GM18526 (cell line): ENCODE data around the gene PDZD2.

Experiments
- POLR2A ChIP-seq: IDR thresholded peaks from 3 replicates; pipeline ENCODE4 v1.6.1; 2011; ENCODE audit not compliant: insufficient read length; ENCODE audit errors: extremely low read depth

The PDZD2 gene

GRCh38 chr5:31626604-31627234, 12.2 kb upstream of the PDZD2 start:
- TF ChIP-seq POLR2A, result no peak

GRCh38 chr5:31630931-31631330, 8.0 kb upstream of the PDZD2 start:
- no peak for TF ChIP-seq POLR2A

- TF ChIP-seq POLR2A, result no peak
Measured at GRCh38 chr5:31632460-31632859, 6.5 kb upstream of the PDZD2 start.

GRCh38 chr5:31635446-31635845, 3.5 kb upstream of the PDZD2 start:
- no peak for TF ChIP-seq POLR2A

- no peak for TF ChIP-seq POLR2A
Measured at GRCh38 chr5:31637851-31638250, 1.1 kb upstream of the PDZD2 start.

GRCh38 chr5:31638345-31638744, 586 bp upstream of the PDZD2 start:
- no peak for TF ChIP-seq POLR2A

- TF ChIP-seq POLR2A, result no peak
Measured at GRCh38 chr5:31639481-31640411, 815 bp downstream of the PDZD2 start.

GRCh38 chr5:31640573-31640972, 1.6 kb downstream of the PDZD2 start:
- TF ChIP-seq POLR2A, result no peak

- no peak for TF ChIP-seq POLR2A
Measured at GRCh38 chr5:31641059-31641458, 2.1 kb downstream of the PDZD2 start.

GRCh38 chr5:31641575-31641974, 2.6 kb downstream of the PDZD2 start:
- no peak for TF ChIP-seq POLR2A

- TF ChIP-seq POLR2A, result no peak
Measured at GRCh38 chr5:31645420-31646081, 6.6 kb downstream of the PDZD2 start.

- TF ChIP-seq POLR2A, result no peak
Measured at GRCh38 chr5:31648326-31648725, 9.4 kb downstream of the PDZD2 start.

- no peak for TF ChIP-seq POLR2A
Measured at GRCh38 chr5:31651241-31651640, 12.3 kb downstream of the PDZD2 start.

GRCh38 chr5:31655491-31655890, 16.6 kb downstream of the PDZD2 start:
- no peak for TF ChIP-seq POLR2A

- no peak for TF ChIP-seq POLR2A
Measured at GRCh38 chr5:31656806-31657205, 17.9 kb downstream of the PDZD2 start.

- no peak for TF ChIP-seq POLR2A
Measured at GRCh38 chr5:31657315-31657979, 18.5 kb downstream of the PDZD2 start.

GRCh38 chr5:31661257-31661656, 22.3 kb downstream of the PDZD2 start:
- no peak for TF ChIP-seq POLR2A
